ENCODE results near the gene G6PD.
"Not testable (repeated sequence)": the region's sequence is repeated elsewhere in the genome, so short reads cannot be mapped to it uniquely, and the experiment has no call there.

Gene G6PD

GRCh38 chrX:154592505-154592904 lies 45.9 kb upstream of the G6PD start:
- no peak for DNase-seq (ENCODE audit: low read depth in 1 of 2, low spot score in 1 of 2)
- TF ChIP-seq SPI1 (IDR thresholded peaks at IDR 0.05; ENCODE audit: borderline replicate concordance, low read depth) (no peak), REST (IDR thresholded peaks at IDR 0.05; ENCODE audit: insufficient replicate concordance, low read depth) (no peak)
- no peaks in the 10 kb centered on the region for H3K27me3 ChIP-seq (ENCODE audit: insufficient read depth, poor library complexity, severe bottlenecking)
- H3K4me3 ChIP-seq (replicated peaks; ENCODE audit: insufficient read depth, low read length): no peak overlapping the region
- no peak overlapping the region for H3K27ac ChIP-seq (replicated peaks)

- not testable (repeated sequence) for H3K27me3 ChIP-seq (ENCODE audit: insufficient read depth, poor library complexity, severe bottlenecking); H3K27ac ChIP-seq (replicated peaks); DNase-seq (ENCODE audit: low read depth in 1 of 2, low spot score in 1 of 2); H3K4me3 ChIP-seq (replicated peaks; ENCODE audit: insufficient read depth, low read length)
Measured at GRCh38 chrX:154590415-154590814, 43.8 kb upstream of the G6PD start.

GRCh38 chrX:154584585-154585183 lies 38.0 kb upstream of the G6PD start, which contains the start of gene CTAG1A:
CTAG1A (plus strand) TSS chrX:154585133; CDS start chrX:154585207, 74 bp downstream.
- not testable (repeated sequence) for H3K27me3 ChIP-seq (ENCODE audit: insufficient read depth, poor library complexity, severe bottlenecking); DNase-seq (ENCODE audit: low read depth in 1 of 2, low spot score in 1 of 2); H3K27ac ChIP-seq (replicated peaks); H3K4me3 ChIP-seq (replicated peaks; ENCODE audit: insufficient read depth, low read length)

- not testable (repeated sequence) for H3K4me3 ChIP-seq (replicated peaks; ENCODE audit: insufficient read depth, low read length); DNase-seq (ENCODE audit: low read depth in 1 of 2, low spot score in 1 of 2); H3K27me3 ChIP-seq (ENCODE audit: insufficient read depth, poor library complexity, severe bottlenecking); H3K27ac ChIP-seq (replicated peaks)
Measured at GRCh38 chrX:154582994-154583393, 36.3 kb upstream of the G6PD start.

GRCh38 chrX:154575076-154575475 lies 28.4 kb upstream of the G6PD start:
- H3K27ac ChIP-seq (replicated peaks); H3K4me3 ChIP-seq (replicated peaks; ENCODE audit: insufficient read depth, low read length); DNase-seq (ENCODE audit: low read depth in 1 of 2, low spot score in 1 of 2); H3K27me3 ChIP-seq (ENCODE audit: insufficient read depth, poor library complexity, severe bottlenecking): not testable (repeated sequence)

- not testable (repeated sequence) for H3K27ac ChIP-seq (replicated peaks); DNase-seq (ENCODE audit: low read depth in 1 of 2, low spot score in 1 of 2); H3K4me3 ChIP-seq (replicated peaks; ENCODE audit: insufficient read depth, low read length); H3K27me3 ChIP-seq (ENCODE audit: insufficient read depth, poor library complexity, severe bottlenecking)
Measured at GRCh38 chrX:154573061-154573460, 26.4 kb upstream of the G6PD start.

- H3K27ac ChIP-seq (replicated peaks); H3K4me3 ChIP-seq (replicated peaks; ENCODE audit: insufficient read depth, low read length); DNase-seq (ENCODE audit: low read depth in 1 of 2, low spot score in 1 of 2); H3K27me3 ChIP-seq (ENCODE audit: insufficient read depth, poor library complexity, severe bottlenecking): not testable (repeated sequence)
Measured at GRCh38 chrX:154570361-154570760, 23.7 kb upstream of the G6PD start.

- DNase-seq (ENCODE audit: low read depth in 1 of 2, low spot score in 1 of 2); H3K27ac ChIP-seq (replicated peaks); H3K27me3 ChIP-seq (ENCODE audit: insufficient read depth, poor library complexity, severe bottlenecking); H3K4me3 ChIP-seq (replicated peaks; ENCODE audit: insufficient read depth, low read length): not testable (repeated sequence)
Measured at GRCh38 chrX:154562295-154562694, 15.6 kb upstream of the G6PD start.

GRCh38 chrX:154560326-154560725 lies 13.7 kb upstream of the G6PD start:
- H3K4me3 ChIP-seq (replicated peaks; ENCODE audit: insufficient read depth, low read length); DNase-seq (ENCODE audit: low read depth in 1 of 2, low spot score in 1 of 2); H3K27me3 ChIP-seq (ENCODE audit: insufficient read depth, poor library complexity, severe bottlenecking); H3K27ac ChIP-seq (replicated peaks): not testable (repeated sequence)

- not testable (repeated sequence) for DNase-seq (ENCODE audit: low read depth in 1 of 2, low spot score in 1 of 2); H3K27ac ChIP-seq (replicated peaks); H3K4me3 ChIP-seq (replicated peaks; ENCODE audit: insufficient read depth, low read length); H3K27me3 ChIP-seq (ENCODE audit: insufficient read depth, poor library complexity, severe bottlenecking)
Measured at GRCh38 chrX:154558896-154559295, 12.2 kb upstream of the G6PD start.

- H3K4me3 ChIP-seq (replicated peaks; ENCODE audit: insufficient read depth, low read length); H3K27me3 ChIP-seq (ENCODE audit: insufficient read depth, poor library complexity, severe bottlenecking); H3K27ac ChIP-seq (replicated peaks); DNase-seq (ENCODE audit: low read depth in 1 of 2, low spot score in 1 of 2): not testable (repeated sequence)
Measured at GRCh38 chrX:154558060-154558690, 11.5 kb upstream of the G6PD start.

All from HL-60 (cell line).